Measurements from ENCODE around the gene ARHGAP44.
A peak's percentile ranks its signal among the peaks of the same experiment; 100 is the strongest.

The ARHGAP44 gene

GRCh38 chr17:12982224-12982623, 192.9 kb downstream of the ARHGAP44 start:
- DNase-seq (ENCODE audit: low spot score in 2 of 2): no peak
- Mint-ChIP-seq H3K4me3 (no peak overlapping the region), H3K27ac (no peak overlapping the region), H3K9me3 (peaks cover 2% of the 10 kb centered on the region), H3K36me3 (peaks cover 4% of the 10 kb centered on the region), H3K4me1 (peaks cover 9% of the 10 kb centered on the region)
- peak; percentile 68 for ATAC-seq

DNA sequence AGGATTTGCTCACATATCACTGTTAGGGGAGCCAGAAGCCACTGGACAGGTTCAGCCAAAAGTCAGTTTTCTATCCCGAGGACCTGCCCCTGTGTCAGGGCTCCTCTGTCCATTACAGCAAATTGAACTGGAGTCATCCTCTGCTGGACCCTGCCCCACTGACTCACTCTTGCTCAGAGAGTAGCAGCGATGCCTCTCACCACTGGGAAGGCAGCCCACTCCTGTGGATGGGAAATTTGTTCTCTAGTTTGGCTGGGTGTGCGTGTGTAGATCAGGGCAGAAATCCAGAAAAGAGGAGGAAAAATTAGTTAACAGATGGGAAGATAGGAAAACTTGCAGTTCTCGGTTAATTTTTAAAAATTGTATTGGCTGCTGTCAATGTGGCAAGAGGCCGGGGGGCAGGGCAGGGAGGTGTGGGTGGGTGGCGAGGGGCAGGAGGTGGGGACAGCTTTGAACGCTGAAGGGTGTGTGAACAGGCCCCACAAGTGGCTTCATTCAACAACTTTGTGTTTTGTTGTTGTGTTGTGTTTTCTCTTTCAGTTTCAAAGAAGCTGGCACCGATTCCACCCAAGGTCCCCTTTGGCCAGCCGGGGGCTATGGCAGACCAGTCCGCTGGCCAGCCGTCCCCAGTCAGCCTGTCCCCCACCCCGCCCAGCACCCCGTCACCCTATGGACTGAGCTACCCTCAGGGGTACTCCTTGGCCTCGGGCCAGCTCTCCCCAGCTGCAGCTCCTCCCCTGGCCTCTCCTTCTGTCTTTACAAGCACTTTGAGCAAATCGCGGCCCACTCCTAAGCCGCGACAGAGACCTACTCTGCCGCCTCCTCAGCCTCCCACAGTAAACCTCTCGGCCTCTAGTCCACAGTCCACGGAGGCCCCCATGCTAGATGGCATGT, 194.9 kb downstream of the ARHGAP44 start:
- Mint-ChIP-seq H3K36me3 (peaks cover 4% of the 10 kb centered on the region), H3K4me1 (peaks cover 9% of the 10 kb centered on the region), H3K9me3 (peaks cover 2% of the 10 kb centered on the region), H3K27ac (no peak overlapping the region), H3K4me3 (no peak overlapping the region)
- DNase-seq (ENCODE audit: low spot score in 2 of 2) (no peak), ATAC-seq (no peak)

- peaks cover 15% of the 10 kb centered on the region for H3K36me3 Mint-ChIP-seq
- no peak for ATAC-seq
- H3K9me3 Mint-ChIP-seq: peaks cover 2% of the 10 kb centered on the region
- H3K27ac Mint-ChIP-seq: no peak overlapping the region
- H3K4me1 Mint-ChIP-seq: peaks cover 14% of the 10 kb centered on the region
- DNase-seq (ENCODE audit: low spot score in 2 of 2): no peak
- H3K4me3 Mint-ChIP-seq: no peak overlapping the region
These were observed 196.4 kb downstream of the ARHGAP44 start for GRCh38 chr17:12985431-12986293.

DNA sequence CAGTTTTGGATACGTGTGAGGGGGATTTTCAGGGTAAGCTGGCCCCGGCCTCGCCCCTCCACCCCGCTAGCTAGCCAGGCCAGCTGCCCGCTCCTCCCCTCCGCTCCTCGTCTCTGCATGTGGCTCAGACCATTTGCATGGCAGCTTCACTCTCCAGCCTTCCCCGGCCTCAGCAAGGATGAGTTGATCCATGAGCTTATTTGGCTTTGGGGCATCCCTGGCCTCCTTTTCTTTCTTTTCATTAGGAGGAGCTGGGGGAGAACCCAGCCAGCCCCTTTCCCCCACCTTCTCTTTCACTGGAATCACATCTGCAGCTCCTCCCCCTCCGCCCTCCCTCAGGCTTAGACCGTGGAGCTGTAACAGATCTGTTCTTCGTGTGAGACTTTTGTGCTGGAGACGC, 197.8 kb downstream of the ARHGAP44 start:
- H3K27ac Mint-ChIP-seq: no peak overlapping the region
- H3K36me3 Mint-ChIP-seq: peaks cover 29% of the 10 kb centered on the region
- H3K4me1 Mint-ChIP-seq: peaks cover 11% of the 10 kb centered on the region
- DNase-seq (ENCODE audit: low spot score in 2 of 2) (no peak), ATAC-seq (no peak)
- peaks cover 2% of the 10 kb centered on the region for H3K9me3 Mint-ChIP-seq
- H3K4me3 Mint-ChIP-seq: no peak overlapping the region

DNA sequence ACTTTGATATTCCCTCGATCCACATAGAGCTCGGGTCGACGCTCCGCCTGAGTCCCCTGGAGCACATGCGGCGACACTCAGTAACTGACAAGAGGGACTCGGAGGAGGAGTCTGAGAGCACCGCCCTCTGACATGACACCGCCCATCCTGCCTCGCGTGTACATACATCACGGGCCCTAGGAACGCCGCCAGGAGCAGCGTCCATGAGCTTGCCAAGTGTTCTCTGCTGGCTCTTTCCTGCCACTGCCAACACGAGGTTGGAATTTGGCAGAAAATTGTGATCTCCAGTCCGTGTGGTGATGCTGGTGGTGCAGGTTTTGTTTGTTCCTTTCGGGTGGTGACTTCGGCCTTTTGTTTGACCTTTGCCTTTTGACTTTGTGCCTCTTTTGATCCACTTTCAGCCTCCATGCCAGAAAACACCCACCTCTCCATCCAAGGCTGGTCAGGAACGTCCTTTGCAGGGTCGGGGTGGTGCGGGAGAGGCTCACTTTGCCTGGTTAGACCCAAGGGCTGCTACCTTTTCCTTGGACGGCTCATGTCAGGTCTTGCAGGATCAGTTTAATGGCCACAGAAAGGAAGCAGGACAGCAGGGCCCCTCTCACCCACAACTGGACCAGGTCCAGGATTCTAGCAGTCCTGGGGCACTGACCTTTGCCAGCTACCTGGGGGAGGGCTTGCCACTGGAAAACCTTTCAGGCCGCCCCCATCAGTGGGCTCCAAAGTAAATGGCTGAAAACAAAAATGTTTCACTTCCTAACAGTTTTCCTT, 200.9 kb downstream of the ARHGAP44 start:
- ATAC-seq: no peak
- DNase-seq (ENCODE audit: low spot score in 2 of 2): no peak
- Mint-ChIP-seq H3K9me3 (no peaks in the 10 kb centered on the region), H3K36me3 (peaks cover 33% of the 10 kb centered on the region), H3K4me1 (peaks cover 5% of the 10 kb centered on the region), H3K27ac (peak overlapping the region; percentile 48), H3K4me3 (no peak overlapping the region)

DNA sequence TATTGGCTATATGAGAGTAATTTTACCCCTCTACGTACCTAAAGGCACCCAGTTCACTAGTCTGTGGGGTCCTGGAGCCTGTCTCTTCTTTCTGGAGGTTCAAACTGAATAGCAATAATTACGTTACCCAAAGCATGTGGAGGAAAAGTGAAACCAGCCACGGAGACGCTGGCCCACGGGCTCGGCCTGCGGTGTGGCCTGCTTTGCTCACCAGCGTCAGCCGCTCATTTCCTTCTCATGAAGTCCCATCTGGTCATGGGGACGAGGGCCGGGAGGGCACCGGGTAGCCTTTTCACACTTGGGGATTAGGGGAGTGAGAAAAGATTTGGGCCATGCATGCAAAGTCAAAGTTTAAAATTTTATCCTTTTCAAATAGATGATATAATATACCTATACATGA, 201.6 kb downstream of the ARHGAP44 start:
- Mint-ChIP-seq H3K4me1 (peaks cover 5% of the 10 kb centered on the region), H3K27ac (no peak overlapping the region), H3K36me3 (peaks cover 33% of the 10 kb centered on the region), H3K9me3 (no peaks in the 10 kb centered on the region), H3K4me3 (no peak overlapping the region)
- no peak for DNase-seq (ENCODE audit: low spot score in 2 of 2)
- ATAC-seq: no peak

- H3K27ac Mint-ChIP-seq: no peak overlapping the region
- no peak overlapping the region for H3K4me3 Mint-ChIP-seq
- no peaks in the 10 kb centered on the region for H3K9me3 Mint-ChIP-seq
- peaks cover 5% of the 10 kb centered on the region for H3K4me1 Mint-ChIP-seq
- peaks cover 33% of the 10 kb centered on the region for H3K36me3 Mint-ChIP-seq
- DNase-seq (ENCODE audit: low spot score in 2 of 2): no peak
- ATAC-seq: no peak
These were observed 203.4 kb downstream of the ARHGAP44 start for GRCh38 chr17:12992676-12993075.

DNA sequence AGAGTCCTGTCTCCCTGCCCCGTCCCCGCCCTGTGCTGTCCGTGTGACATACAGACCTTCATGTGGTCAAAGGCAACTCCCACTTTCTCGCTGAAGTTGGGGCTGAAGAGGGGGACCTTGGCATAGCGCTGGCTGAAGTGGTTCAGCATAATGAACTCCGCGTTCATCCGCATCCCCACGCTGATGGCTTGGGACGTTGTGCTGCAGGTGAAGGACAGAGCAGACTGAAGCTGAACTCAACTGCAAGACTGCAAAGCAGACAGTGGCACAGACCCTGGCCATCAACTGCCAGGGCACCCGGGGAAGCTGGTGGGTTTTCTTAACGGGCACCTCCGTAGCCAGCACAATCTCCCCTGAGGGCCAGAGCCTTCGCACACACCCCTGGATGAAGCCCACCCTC, 204.3 kb downstream of the ARHGAP44 start:
- ATAC-seq: no peak
- Mint-ChIP-seq H3K36me3 (peaks cover 33% of the 10 kb centered on the region), H3K4me1 (peaks cover 5% of the 10 kb centered on the region), H3K27ac (no peak overlapping the region), H3K9me3 (no peaks in the 10 kb centered on the region), H3K4me3 (no peak overlapping the region)
- no peak for DNase-seq (ENCODE audit: low spot score in 2 of 2)

DNA sequence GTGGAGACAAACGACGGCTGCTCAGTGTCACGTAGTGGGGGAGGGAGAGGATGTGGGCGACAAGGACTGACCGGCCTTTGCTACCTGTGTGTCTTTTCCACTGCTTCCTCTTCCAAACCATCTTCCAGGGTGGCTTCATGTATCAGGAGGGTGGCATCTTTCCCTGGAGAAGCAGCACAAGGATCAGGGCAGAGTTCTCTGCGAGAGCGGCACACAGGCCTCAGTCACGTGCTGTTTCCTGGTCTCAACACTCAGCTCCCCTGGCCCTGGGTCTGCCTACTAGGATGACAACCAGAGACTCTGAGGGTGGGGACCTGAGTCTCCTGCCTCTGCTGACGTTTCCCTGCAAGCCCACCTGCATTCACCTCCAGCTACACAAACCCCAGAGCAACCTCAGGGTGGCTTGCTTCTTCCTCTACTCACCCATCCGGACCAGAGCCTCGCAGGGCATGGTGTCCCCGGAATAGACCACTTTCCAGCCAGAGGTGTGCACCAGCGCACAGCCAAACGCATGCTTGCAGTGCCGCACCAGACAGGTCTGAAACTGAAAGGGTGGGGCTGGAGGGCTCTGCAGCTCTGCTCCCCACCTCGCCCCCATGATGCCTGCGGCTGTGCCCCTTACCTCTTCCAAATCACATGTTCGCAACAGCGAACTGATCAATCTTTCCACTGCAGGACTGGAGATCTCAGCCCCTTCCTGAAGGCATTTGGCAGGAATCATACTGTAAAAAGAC, 205.2 kb downstream of the ARHGAP44 start:
- peaks cover 33% of the 10 kb centered on the region for H3K36me3 Mint-ChIP-seq
- ATAC-seq (no peak), DNase-seq (ENCODE audit: low spot score in 2 of 2) (no peak)
- no peak overlapping the region for H3K4me3 Mint-ChIP-seq
- H3K27ac Mint-ChIP-seq: peak overlapping the region; percentile 54
- no peaks in the 10 kb centered on the region for H3K9me3 Mint-ChIP-seq
- peaks cover 5% of the 10 kb centered on the region for H3K4me1 Mint-ChIP-seq

GRCh38 chr17:12995106-12995895, 206.0 kb downstream of the ARHGAP44 start:
- ATAC-seq (no peak), DNase-seq (ENCODE audit: low spot score in 2 of 2) (no peak)
- H3K4me3 Mint-ChIP-seq: no peak overlapping the region
- no peaks in the 10 kb centered on the region for H3K4me1 Mint-ChIP-seq
- peak overlapping the region; percentile 54 for H3K27ac Mint-ChIP-seq
- peaks cover 26% of the 10 kb centered on the region for H3K36me3 Mint-ChIP-seq
- H3K9me3 Mint-ChIP-seq: no peaks in the 10 kb centered on the region

- Mint-ChIP-seq H3K4me1 (no peaks in the 10 kb centered on the region), H3K9me3 (no peaks in the 10 kb centered on the region), H3K27ac (no peak overlapping the region), H3K36me3 (peaks cover 20% of the 10 kb centered on the region), H3K4me3 (no peak overlapping the region)
- DNase-seq (ENCODE audit: low spot score in 2 of 2) (no peak), ATAC-seq (no peak)
These were observed 206.6 kb downstream of the ARHGAP44 start for GRCh38 chr17:12995896-12996295.

- H3K4me3 Mint-ChIP-seq: no peak overlapping the region
- H3K9me3 Mint-ChIP-seq: no peaks in the 10 kb centered on the region
- H3K36me3 Mint-ChIP-seq: peaks cover 15% of the 10 kb centered on the region
- ATAC-seq (no peak), DNase-seq (ENCODE audit: low spot score in 2 of 2) (no peak)
- H3K4me1 Mint-ChIP-seq: no peaks in the 10 kb centered on the region
- H3K27ac Mint-ChIP-seq: no peak overlapping the region
These were observed 207.1 kb downstream of the ARHGAP44 start for GRCh38 chr17:12996357-12996756.

DNA sequence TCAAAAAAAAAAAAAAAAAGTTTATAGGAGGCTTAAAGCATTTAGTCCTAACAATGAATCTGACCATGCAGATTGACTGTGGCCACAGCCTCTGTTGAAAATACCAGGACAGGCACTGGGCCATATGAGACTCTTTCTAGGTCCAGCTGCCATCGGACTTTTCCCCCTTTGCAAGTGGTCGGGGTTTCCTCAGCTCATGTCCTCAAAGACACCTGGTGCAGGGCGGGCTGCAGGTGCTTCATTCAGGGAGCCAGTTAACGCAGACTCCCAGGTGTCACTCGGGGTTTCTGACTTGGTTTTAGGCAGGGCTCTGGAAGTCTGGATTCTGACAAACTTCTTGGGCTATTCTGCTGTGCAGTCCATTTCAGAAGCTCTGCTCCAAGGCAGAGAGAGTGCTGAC, 207.6 kb downstream of the ARHGAP44 start:
- H3K9me3 Mint-ChIP-seq: no peaks in the 10 kb centered on the region
- peaks cover 10% of the 10 kb centered on the region for H3K36me3 Mint-ChIP-seq
- DNase-seq (ENCODE audit: low spot score in 2 of 2) (no peak), ATAC-seq (no peak)
- H3K4me1 Mint-ChIP-seq: no peaks in the 10 kb centered on the region
- no peak overlapping the region for H3K4me3 Mint-ChIP-seq
- no peak overlapping the region for H3K27ac Mint-ChIP-seq

DNA sequence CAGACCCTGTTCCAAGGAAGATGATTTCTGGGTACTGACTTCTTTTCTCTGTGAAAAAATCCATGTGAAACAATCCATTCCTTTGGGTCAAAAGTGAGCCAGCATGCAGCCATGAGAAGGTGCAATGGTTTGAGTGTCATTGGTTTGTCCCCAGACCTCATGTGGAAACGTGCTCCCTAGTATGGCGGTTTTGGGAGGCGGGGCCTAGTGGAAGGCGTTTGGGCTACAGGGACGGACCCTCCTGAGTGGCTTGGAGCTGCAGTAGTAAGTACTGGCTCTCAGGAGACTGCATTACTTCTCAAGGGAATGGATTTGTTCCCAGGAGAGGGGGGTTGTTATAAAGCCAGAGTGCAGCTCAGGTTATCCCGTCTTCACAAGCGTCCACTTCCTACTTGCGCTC, 209.2 kb downstream of the ARHGAP44 start:
- Mint-ChIP-seq H3K36me3 (no peaks in the 10 kb centered on the region), H3K9me3 (no peaks in the 10 kb centered on the region), H3K4me3 (no peak overlapping the region), H3K27ac (no peak overlapping the region), H3K4me1 (no peaks in the 10 kb centered on the region)
- no peak for DNase-seq (ENCODE audit: low spot score in 2 of 2)
- no peak for ATAC-seq

All from stimulated activated effector memory CD8-positive, alpha-beta T cell treated with anti-CD3 and anti-CD28 coated beads, Interleukin-12 subunit alpha, Interleukin-12 subunit beta, amount 100 ng/mL, for 72 hours (primary cell).